Body of pancreas (tissue), 4 donors: ENCODE measurements around the gene NMNAT3.

ENCODE experiments used
- POLR2A ChIP-seq, 3 donors: fragments of 450-650 bp; IDR thresholded peaks; one replicate each; pipeline ENCODE4 v1.6.1; 2016; ENCODE audit warnings: antibody characterized with exemption in 3 of 3, mild to moderate bottlenecking in 2 of 3
- TF ChIP-seq, protein P1 (sequence below), 7 experiments: fragments of 450-650 bp in 4 of 7; fragments of 200-600 bp in 3 of 7; sonication (generic) in 3 of 7; IDR thresholded peaks; one replicate each; pipeline ENCODE4 v1.5.1; 2016 to 2019; ENCODE audit warnings: antibody characterized with exemption in 7 of 7

DNA sequence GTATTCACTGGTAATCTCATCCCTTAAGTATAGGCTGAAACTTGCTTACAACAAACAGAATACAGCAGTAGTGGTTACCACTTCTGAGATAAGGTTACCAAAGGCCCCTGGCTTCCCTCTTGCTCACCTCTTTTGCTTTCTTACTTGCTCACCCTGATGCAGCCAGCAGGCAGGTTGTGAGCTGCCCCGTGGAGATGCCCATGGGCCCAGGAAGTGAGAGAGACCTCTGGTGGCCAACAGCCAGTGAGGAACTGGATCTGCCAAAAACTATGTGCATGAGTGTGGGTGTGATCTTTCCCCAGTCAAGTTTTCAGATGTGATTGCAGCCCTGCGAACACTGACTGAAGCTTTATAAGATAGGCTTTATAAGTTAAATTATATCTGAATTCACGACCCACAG is 48.7 kb downstream of the NMNAT3 start:
- TF ChIP-seq, protein P1, sequence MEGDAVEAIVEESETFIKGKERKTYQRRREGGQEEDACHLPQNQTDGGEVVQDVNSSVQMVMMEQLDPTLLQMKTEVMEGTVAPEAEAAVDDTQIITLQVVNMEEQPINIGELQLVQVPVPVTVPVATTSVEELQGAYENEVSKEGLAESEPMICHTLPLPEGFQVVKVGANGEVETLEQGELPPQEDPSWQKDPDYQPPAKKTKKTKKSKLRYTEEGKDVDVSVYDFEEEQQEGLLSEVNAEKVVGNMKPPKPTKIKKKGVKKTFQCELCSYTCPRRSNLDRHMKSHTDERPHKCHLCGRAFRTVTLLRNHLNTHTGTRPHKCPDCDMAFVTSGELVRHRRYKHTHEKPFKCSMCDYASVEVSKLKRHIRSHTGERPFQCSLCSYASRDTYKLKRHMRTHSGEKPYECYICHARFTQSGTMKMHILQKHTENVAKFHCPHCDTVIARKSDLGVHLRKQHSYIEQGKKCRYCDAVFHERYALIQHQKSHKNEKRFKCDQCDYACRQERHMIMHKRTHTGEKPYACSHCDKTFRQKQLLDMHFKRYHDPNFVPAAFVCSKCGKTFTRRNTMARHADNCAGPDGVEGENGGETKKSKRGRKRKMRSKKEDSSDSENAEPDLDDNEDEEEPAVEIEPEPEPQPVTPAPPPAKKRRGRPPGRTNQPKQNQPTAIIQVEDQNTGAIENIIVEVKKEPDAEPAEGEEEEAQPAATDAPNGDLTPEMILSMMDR (IDR thresholded peaks at IDR 0.05), result peak in 3 of 7 experiments; percentile 17 to 30 (median 29)
- no peak for TF ChIP-seq POLR2A (IDR thresholded peaks at IDR 0.05)
